AG09319 (cell line): ENCODE data around the gene ADGRL3.

Experiments used
- DNase-seq: peaks from one replicate; pipeline ENCODE4 v3.0.0-alpha.2; 2010; ENCODE audit warnings: low read depth; ENCODE audit errors: extremely low read depth
- TF ChIP-seq, protein P1 (sequence below): IDR thresholded peaks from 2 replicates; pipeline ENCODE4 v1.5.1; 2011; ENCODE audit warnings: low read depth, mild to moderate bottlenecking, inconsistent platforms, low read length, moderate library complexity

Gene ADGRL3

DNA sequence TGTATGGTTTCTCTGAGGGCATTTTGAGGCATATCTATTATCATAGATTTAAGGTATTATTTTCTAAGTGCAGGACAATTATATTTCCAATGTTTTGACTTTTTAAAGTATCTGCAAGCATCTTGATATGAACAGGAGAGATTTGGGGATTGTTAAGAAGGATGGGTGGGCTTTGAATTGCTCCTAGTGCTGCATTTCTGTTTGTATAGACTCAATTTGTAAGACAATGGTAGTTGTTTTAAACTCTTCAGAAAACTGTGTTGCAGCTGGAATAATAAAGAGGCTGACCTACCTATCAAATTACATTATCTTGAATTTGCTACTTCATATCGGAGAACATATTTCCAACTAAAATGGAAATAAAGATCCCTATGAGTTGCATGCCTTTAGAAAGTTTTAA is 570.3 kb downstream of the ADGRL3 start:
- TF ChIP-seq, protein P1, sequence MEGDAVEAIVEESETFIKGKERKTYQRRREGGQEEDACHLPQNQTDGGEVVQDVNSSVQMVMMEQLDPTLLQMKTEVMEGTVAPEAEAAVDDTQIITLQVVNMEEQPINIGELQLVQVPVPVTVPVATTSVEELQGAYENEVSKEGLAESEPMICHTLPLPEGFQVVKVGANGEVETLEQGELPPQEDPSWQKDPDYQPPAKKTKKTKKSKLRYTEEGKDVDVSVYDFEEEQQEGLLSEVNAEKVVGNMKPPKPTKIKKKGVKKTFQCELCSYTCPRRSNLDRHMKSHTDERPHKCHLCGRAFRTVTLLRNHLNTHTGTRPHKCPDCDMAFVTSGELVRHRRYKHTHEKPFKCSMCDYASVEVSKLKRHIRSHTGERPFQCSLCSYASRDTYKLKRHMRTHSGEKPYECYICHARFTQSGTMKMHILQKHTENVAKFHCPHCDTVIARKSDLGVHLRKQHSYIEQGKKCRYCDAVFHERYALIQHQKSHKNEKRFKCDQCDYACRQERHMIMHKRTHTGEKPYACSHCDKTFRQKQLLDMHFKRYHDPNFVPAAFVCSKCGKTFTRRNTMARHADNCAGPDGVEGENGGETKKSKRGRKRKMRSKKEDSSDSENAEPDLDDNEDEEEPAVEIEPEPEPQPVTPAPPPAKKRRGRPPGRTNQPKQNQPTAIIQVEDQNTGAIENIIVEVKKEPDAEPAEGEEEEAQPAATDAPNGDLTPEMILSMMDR: no peak
- no peak for DNase-seq

DNA sequence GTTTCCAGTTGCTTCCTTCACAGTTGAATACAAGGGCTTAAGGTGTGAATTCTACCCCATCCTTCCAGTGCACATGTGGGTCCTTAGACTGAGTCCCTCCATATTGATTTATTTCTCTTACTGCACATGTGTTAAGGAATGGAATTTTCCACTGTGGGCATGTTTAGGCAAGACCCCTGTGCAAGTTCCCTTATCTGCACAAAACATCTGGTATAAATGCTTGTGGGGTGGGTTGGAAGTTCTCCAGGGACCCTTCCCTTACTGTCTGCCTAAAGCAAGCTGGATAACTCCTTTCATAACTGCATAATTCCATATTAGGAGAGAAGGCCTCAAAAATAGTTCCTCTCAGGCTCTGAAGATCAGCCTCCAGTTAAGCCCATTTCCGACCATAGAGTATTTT is 570.9 kb downstream of the ADGRL3 start:
- no peak for DNase-seq
- TF ChIP-seq, protein P1: no peak

DNA sequence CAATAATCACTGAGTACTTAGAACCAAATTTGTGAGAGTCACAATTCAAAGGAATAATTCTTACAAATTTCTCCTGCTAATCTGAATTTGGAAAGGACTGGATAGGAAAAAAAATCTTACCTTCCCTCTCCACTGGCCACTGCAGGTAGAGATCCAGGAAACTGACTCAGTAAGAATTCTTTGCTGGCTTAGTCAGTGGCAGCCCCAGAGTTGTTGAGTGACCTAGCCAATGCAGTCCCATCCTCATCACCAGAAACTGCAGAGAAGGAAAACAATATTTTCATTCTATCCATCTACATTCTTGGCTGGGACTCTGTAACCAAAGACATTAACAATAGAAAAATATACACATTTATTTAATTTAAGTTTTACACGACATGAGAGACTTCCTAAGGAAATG is 572.0 kb downstream of the ADGRL3 start:
- TF ChIP-seq, protein P1: no peak
- DNase-seq: no peak

DNA sequence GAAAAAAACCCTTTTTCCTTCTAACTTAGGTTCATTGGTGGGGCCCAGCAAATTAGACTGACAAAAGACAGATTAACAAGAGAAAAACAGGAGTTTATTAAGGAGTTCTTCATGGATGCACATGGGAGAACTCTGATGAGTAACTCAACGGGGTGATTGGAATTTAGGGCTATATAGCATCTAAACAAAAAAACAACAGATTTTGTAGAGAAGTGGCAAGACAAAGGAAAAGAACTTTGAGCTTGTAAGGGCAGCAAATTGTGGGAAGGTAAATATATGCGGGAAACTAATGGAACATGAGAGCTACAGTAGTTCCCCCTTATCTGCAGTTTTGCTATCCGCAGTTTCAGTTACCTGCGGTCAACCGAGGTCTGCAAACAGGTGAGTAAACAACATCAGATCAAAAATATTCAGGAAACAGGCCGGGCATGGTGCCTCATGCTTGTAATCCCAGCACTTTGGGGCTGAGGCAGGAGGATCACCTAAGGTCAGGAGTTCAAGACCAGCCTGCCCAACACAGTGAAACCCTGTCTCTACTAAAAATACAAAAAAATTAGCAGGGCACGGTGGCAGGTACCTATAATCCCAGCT is 573.6 kb downstream of the ADGRL3 start:
- no peak for DNase-seq
- TF ChIP-seq, protein P1: no peak

DNA sequence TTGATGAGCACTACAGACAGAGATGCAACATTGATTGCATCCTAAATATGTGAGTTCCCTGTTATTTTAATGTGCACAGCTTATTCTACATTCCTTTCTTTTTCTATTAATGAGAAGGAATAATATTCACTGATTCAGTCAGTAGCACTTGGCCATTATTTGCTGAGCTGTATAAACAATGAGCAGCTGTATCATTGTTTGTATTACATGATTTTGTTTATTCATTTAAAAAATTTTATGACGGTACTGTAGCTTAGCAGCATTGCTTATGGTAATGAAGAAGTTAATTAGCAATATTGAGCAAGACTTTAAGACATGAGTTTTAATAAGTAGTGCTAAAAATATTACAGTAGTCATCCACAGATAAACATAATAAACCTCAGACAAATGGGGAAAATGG is 582.0 kb downstream of the ADGRL3 start:
- TF ChIP-seq, protein P1: no peak
- DNase-seq: no peak

DNA sequence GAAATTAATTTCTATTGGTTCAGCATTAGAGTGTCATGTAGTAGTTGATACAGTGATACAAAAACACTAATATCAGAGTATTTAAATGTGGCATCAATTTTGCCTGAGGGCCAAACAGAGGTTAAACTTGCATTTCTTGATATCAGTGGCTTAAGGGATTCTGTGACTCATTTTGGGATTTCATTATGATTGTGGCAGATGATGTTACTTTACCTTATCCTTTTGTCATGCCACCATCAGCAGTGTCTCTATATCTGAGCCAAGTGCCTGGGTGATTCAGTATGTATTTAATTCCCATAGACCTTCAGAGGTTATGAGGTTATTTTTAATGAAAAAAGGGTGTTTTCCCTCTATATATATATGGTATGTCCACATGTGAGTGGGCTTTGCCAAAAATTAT is 582.9 kb downstream of the ADGRL3 start:
- TF ChIP-seq, protein P1: no peak
- DNase-seq: no peak

DNA sequence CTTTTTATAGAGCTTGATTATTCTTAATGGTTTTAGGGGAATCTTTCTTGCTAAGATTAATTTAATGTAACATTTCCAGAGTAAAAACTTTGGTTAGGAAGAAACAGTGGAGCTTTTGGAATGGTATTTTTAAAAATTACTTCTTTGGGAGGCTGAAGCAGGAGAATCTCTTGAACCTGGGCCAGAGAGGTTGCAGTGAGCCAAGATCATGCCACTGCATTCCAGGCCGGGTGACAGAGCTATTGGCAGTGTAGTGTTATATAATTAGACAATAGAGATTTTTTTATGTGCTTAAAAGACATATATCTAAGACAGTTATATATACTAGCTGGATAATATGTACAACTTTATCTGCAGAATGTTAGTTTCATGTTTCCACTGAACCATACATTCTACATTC is 585.6 kb downstream of the ADGRL3 start:
- DNase-seq: no peak
- TF ChIP-seq, protein P1: no peak
